DOHH2 (cell line): ENCODE measurements around the gene MAPRE3.

Experiments used
- H3F3A ChIP-seq: fragments of 200-600 bp; sonication (generic), shearing (Covaris generic); 2 replicates; pipeline ENCODE4 v1.6.0; 2016; ENCODE audit warnings: antibody characterized with exemption, mild to moderate bottlenecking; ENCODE audit not compliant: control insufficient read depth, insufficient read depth
- H3K27ac ChIP-seq: fragments of 200-600 bp; sonication (generic); 2 replicates; pipeline ENCODE4 v1.5.1; 2014; ENCODE audit warnings: low read depth, mild to moderate bottlenecking, low read length, moderate library complexity
- H3K27me3 ChIP-seq: fragments of 200-600 bp; sonication (generic); 2 replicates; pipeline ENCODE4 v1.6.1; 2014; ENCODE audit warnings: mild to moderate bottlenecking, low read length, mixed read lengths; ENCODE audit not compliant: control insufficient read depth
- H3K36me3 ChIP-seq: fragments of 200-600 bp; sonication (generic); 2 replicates; pipeline ENCODE4 v1.6.1; 2014; ENCODE audit warnings: mild to moderate bottlenecking, low read length, moderate library complexity, mixed read lengths; ENCODE audit not compliant: control insufficient read depth
- H3K4me1 ChIP-seq: fragments of 200-600 bp; sonication (generic); 2 replicates; pipeline ENCODE4 v1.6.1; 2014; ENCODE audit warnings: mild to moderate bottlenecking, low read length, mixed read lengths; ENCODE audit not compliant: control insufficient read depth
- H3K4me2 ChIP-seq: fragments of 200-600 bp; sonication (generic); 2 replicates; pipeline ENCODE4 v1.6.0; 2014; ENCODE audit warnings: mild to moderate bottlenecking, low read length, moderate library complexity
- H3K4me3 ChIP-seq: fragments of 200-600 bp; sonication (generic); 2 replicates; pipeline ENCODE4 v1.5.1; 2014; ENCODE audit warnings: mild to moderate bottlenecking, low read length, mixed read lengths
- H3K79me2 ChIP-seq: fragments of 200-600 bp; sonication (generic); 2 replicates; pipeline ENCODE4 v1.6.1; 2014; ENCODE audit warnings: mild to moderate bottlenecking, low read length, mixed read lengths; ENCODE audit not compliant: control insufficient read depth
- H3K9me2 ChIP-seq: fragments of 200-600 bp; sonication (generic); replicated peaks from 2 replicates; pipeline ENCODE4 v1.6.1; 2014; ENCODE audit warnings: mild to moderate bottlenecking, low read length, mixed read lengths; ENCODE audit not compliant: control insufficient read depth
- H3K9me3 ChIP-seq: fragments of 200-600 bp; sonication (generic); 2 replicates; pipeline ENCODE4 v1.6.1; 2014; ENCODE audit warnings: antibody characterized with exemption, low read length, mixed read lengths; ENCODE audit not compliant: control insufficient read depth, insufficient read depth
- H4K20me1 ChIP-seq: fragments of 200-600 bp; sonication (generic); 2 replicates; pipeline ENCODE4 v1.6.0; 2014; ENCODE audit warnings: low read depth, mild to moderate bottlenecking, antibody characterized with exemption, low read length, moderate library complexity; ENCODE audit not compliant: control insufficient read depth, insufficient read depth
- CTCF ChIP-seq: fragments of 200-600 bp; sonication (generic); IDR thresholded peaks from one replicate; pipeline ENCODE4 v1.5.1; 2014; ENCODE audit warnings: antibody characterized with exemption, mild to moderate bottlenecking, low read depth, low read length; ENCODE audit not compliant: poor library complexity, severe bottlenecking
- EZH2phosphoT487 ChIP-seq: fragments of 200-600 bp; sonication (generic); IDR thresholded peaks from 2 replicates; pipeline ENCODE4 v1.6.1; 2017; ENCODE audit warnings: borderline replicate concordance, mild to moderate bottlenecking, antibody characterized with exemption, low read length, moderate library complexity, mixed read lengths

The MAPRE3 gene

GRCh38 chr2:27003007-27003406, 32.6 kb downstream of the MAPRE3 start:
- Histone ChIP-seq H3K79me2 (no peaks in the 10 kb centered on the region), H3K4me3 (no peak overlapping the region), H3K27ac (no peak overlapping the region), H4K20me1 (no peaks in the 10 kb centered on the region), H3K9me3 (no peaks in the 10 kb centered on the region), H3F3A (no peaks in the 10 kb centered on the region), H3K9me2 (no peaks in the 10 kb centered on the region), H3K4me2 (no peak overlapping the region), H3K4me1 (no peaks in the 10 kb centered on the region), H3K36me3 (no peaks in the 10 kb centered on the region), H3K27me3 (peaks cover 41% of the 10 kb centered on the region)
- TF ChIP-seq CTCF: no peak
- no peak for TF ChIP-seq EZH2phosphoT487

- no peak overlapping the region for H3K4me2 ChIP-seq
- no peak overlapping the region for H3K27ac ChIP-seq
- H3K9me2 ChIP-seq: no peaks in the 10 kb centered on the region
- TF ChIP-seq CTCF (no peak), EZH2phosphoT487 (no peak)
- H3K4me3 ChIP-seq: no peak overlapping the region
- H3F3A ChIP-seq: no peaks in the 10 kb centered on the region
- peaks cover 38% of the 10 kb centered on the region for H3K27me3 ChIP-seq
- H3K9me3 ChIP-seq: no peaks in the 10 kb centered on the region
- H4K20me1 ChIP-seq: no peaks in the 10 kb centered on the region
- no peaks in the 10 kb centered on the region for H3K36me3 ChIP-seq
- no peaks in the 10 kb centered on the region for H3K4me1 ChIP-seq
- no peaks in the 10 kb centered on the region for H3K79me2 ChIP-seq
Observed at GRCh38 chr2:27003857-27004256, 33.4 kb downstream of the MAPRE3 start.

GRCh38 chr2:27006602-27007415, 36.4 kb downstream of the MAPRE3 start:
- Histone ChIP-seq H3K4me3 (no peak overlapping the region), H3K79me2 (no peaks in the 10 kb centered on the region), H3K27ac (no peak overlapping the region), H3K9me3 (no peaks in the 10 kb centered on the region), H3K4me2 (no peak overlapping the region), H3F3A (no peaks in the 10 kb centered on the region), H3K9me2 (no peaks in the 10 kb centered on the region), H3K36me3 (no peaks in the 10 kb centered on the region), H3K4me1 (no peaks in the 10 kb centered on the region), H4K20me1 (no peaks in the 10 kb centered on the region), H3K27me3 (peaks cover 38% of the 10 kb centered on the region)
- TF ChIP-seq CTCF (no peak), EZH2phosphoT487 (no peak)
